IMR-90 (cell line): ENCODE results near the gene COL23A1. TPM values are rescaled to one million over a fixed set of nuclear protein-coding genes. Genes with fewer than 3 reads are reported as not detected.

Experiments
- ATAC-seq: fragments of 200-7000 bp; cut with Tn5 transposase; 2 replicates; pipeline ENCODE4 v1.9.1; 2020; ENCODE audit warnings: low read depth, mild to moderate bottlenecking, moderate library complexity
- BruUV-seq: library from RNA; stranded (reverse); fragments of 400-500 nt; replicated peaks from 2 replicates; lab custom pipeline; 2021; lab: Mats Ljungman, UMichigan
- CTCF ChIA-PET: fragments of 300-600 bp; formaldehyde crosslinking; extraction: SDS; loops from one replicate; lab custom pipeline; 2021; ENCODE audit warnings: antibody characterized with exemption; lab: Yijun Ruan, JAX
- POLR2A ChIA-PET: fragments of 300-600 bp; sonication (Branson Sonifier 250); formaldehyde crosslinking; loops from one replicate; lab custom pipeline; 2022; ENCODE audit warnings: antibody characterized with exemption; ENCODE audit not compliant: unreplicated experiment; lab: Charles Lee
- DNase-seq: peaks from one replicate; pipeline ENCODE4 v3.0.0; 2013
- H2AFZ ChIP-seq: replicated peaks from 2 replicates; pipeline ENCODE3; 2013; ENCODE audit warnings: low read length, mild to moderate bottlenecking; ENCODE audit not compliant: poor library complexity
- H2AK5ac ChIP-seq: 2 replicates; pipeline ENCODE4 v1.6.1; 2013; ENCODE audit warnings: low read depth, low read length, inconsistent platforms
- H2AK9ac ChIP-seq: replicated peaks from 2 replicates; pipeline ENCODE3; 2013; ENCODE audit warnings: mild to moderate bottlenecking, low read depth, low read length, moderate library complexity; ENCODE audit not compliant: poor library complexity
- H2BK120ac ChIP-seq: 2 replicates; pipeline ENCODE4 v1.6.1; 2013; ENCODE audit warnings: low read depth, low read length, inconsistent platforms
- H2BK15ac ChIP-seq: 3 replicates; pipeline ENCODE4 v1.6.1; 2013; ENCODE audit warnings: low read depth, low read length, inconsistent platforms
- H2BK20ac ChIP-seq: 2 replicates; pipeline ENCODE4 v1.6.1; 2013; ENCODE audit warnings: low read depth, mild to moderate bottlenecking, inconsistent platforms, low read length, moderate library complexity
- H2BK5ac ChIP-seq: 2 replicates; pipeline ENCODE4 v1.6.1; 2013; ENCODE audit warnings: mild to moderate bottlenecking, low read depth, low read length, inconsistent platforms; ENCODE audit not compliant: poor library complexity, severe bottlenecking
- H3K14ac ChIP-seq: replicated peaks from 2 replicates; pipeline ENCODE4 v1.6.1; 2013; ENCODE audit warnings: low read depth, low read length, inconsistent platforms
- H3K18ac ChIP-seq: 2 replicates; pipeline ENCODE4 v1.6.1; 2013; ENCODE audit warnings: low read depth, low read length, control low read depth
- H3K23ac ChIP-seq: 2 replicates; pipeline ENCODE4 v1.6.1; 2013; ENCODE audit warnings: low read depth, low read length, inconsistent platforms
- H3K27ac ChIP-seq: 2 replicates; pipeline ENCODE4 v1.5.1; 2013; ENCODE audit warnings: mild to moderate bottlenecking, control low read depth, low read length; ENCODE audit not compliant: insufficient read depth
- H3K27me3 ChIP-seq: 2 replicates; pipeline ENCODE4 v1.6.1; 2013; ENCODE audit warnings: low read length; ENCODE audit not compliant: control insufficient read depth, insufficient read depth
- H3K36me3 ChIP-seq: 2 replicates; pipeline ENCODE4 v1.6.1; 2013; ENCODE audit warnings: low read length, mixed read lengths; ENCODE audit not compliant: control insufficient read depth, insufficient read depth
- H3K4ac ChIP-seq: 2 replicates; pipeline ENCODE4 v1.6.1; 2013; ENCODE audit warnings: low read depth, low read length, inconsistent platforms
- H3K4me1 ChIP-seq: 2 replicates; pipeline ENCODE4 v1.6.1; 2013; ENCODE audit warnings: low read length, mixed read lengths; ENCODE audit not compliant: control insufficient read depth, insufficient read depth
- H3K4me2 ChIP-seq: 2 replicates; pipeline ENCODE4 v1.6.1; 2013; ENCODE audit warnings: low read depth, mild to moderate bottlenecking, control low read depth, low read length, moderate library complexity
- H3K4me3 ChIP-seq: 2 replicates; pipeline ENCODE4 v1.5.1; 2013; ENCODE audit warnings: low read depth, mild to moderate bottlenecking, control low read depth, low read length, moderate library complexity; ENCODE audit not compliant: insufficient read depth
- H3K56ac ChIP-seq: 2 replicates; pipeline ENCODE4 v1.6.1; 2013; ENCODE audit warnings: low read length, inconsistent platforms; ENCODE audit not compliant: insufficient read depth; ENCODE audit errors: extremely low read depth
- H3K79me1 ChIP-seq, 2 experiments: 2 replicates each; pipeline ENCODE4 v1.6.1; 2013; ENCODE audit warnings: low read length in 2 of 2, inconsistent platforms in 1 of 2, low read depth in 1 of 2
- H3K9ac ChIP-seq: 2 replicates; pipeline ENCODE4 v1.6.1; 2013; ENCODE audit warnings: low read depth, low read length, control low read depth
- H3K9me1 ChIP-seq: 2 replicates; pipeline ENCODE4 v1.6.1; 2013; ENCODE audit warnings: low read length, inconsistent platforms; ENCODE audit not compliant: insufficient read depth
- H3K9me3 ChIP-seq: 2 replicates; pipeline ENCODE4 v1.6.1; 2013; ENCODE audit warnings: low read length; ENCODE audit not compliant: control insufficient read depth, insufficient read depth
- H4K20me1 ChIP-seq: 2 replicates; pipeline ENCODE4 v1.6.1; 2013; ENCODE audit warnings: low read length, inconsistent platforms; ENCODE audit not compliant: insufficient read depth
- H4K5ac ChIP-seq: 2 replicates; pipeline ENCODE4 v1.6.1; 2013; ENCODE audit warnings: mild to moderate bottlenecking, low read depth, low read length, control low read depth
- H4K8ac ChIP-seq, 2 experiments: 2 replicates each; pipeline ENCODE4 v1.6.1; 2013; ENCODE audit warnings: low read depth in 2 of 2, low read length in 2 of 2, control low read depth in 1 of 2, inconsistent platforms in 1 of 2
- H4K91ac ChIP-seq: 2 replicates; pipeline ENCODE4 v1.6.1; 2013; ENCODE audit warnings: low read depth, low read length, inconsistent platforms; ENCODE audit not compliant: insufficient read depth
- BHLHE40 ChIP-seq: fragments of 150-350 bp; IDR thresholded peaks from 2 replicates; pipeline ENCODE4 v1.6.1; 2016; ENCODE audit warnings: mild to moderate bottlenecking, low read depth, low read length
- CEBPB ChIP-seq: IDR thresholded peaks from 2 replicates; pipeline ENCODE4 v1.6.1; 2012; ENCODE audit warnings: low read depth, low read length, improper control_type of control experiment
- CHD1 ChIP-seq: IDR thresholded peaks from 2 replicates; pipeline ENCODE4 v1.6.1; 2012; ENCODE audit warnings: low read depth, low read length, improper control_type of control experiment
- CTCF ChIP-seq: conservative IDR thresholded peaks from 2 replicates; pipeline ENCODE4 v1.5.1; 2012; ENCODE audit warnings: mild to moderate bottlenecking, low read depth, low read length, improper control_type of control experiment
- ELK1 ChIP-seq: fragments of 150-350 bp; IDR thresholded peaks from 2 replicates; pipeline ENCODE4 v1.6.1; 2016; ENCODE audit warnings: low read depth, mild to moderate bottlenecking, low read length, moderate library complexity, borderline replicate concordance
- FOS ChIP-seq: fragments of 150-350 bp; IDR thresholded peaks from 2 replicates; pipeline ENCODE4 v1.6.1; 2016; ENCODE audit warnings: low read depth, low read length
- MAFK ChIP-seq: IDR thresholded peaks from 2 replicates; pipeline ENCODE4 v1.6.1; 2012; ENCODE audit warnings: low read depth, low read length, improper control_type of control experiment
- MAZ ChIP-seq: IDR thresholded peaks from 2 replicates; pipeline ENCODE4 v1.6.1; 2012; ENCODE audit warnings: low read depth, mild to moderate bottlenecking, low read length, improper control_type of control experiment, moderate library complexity, borderline replicate concordance
- MXI1 ChIP-seq: IDR thresholded peaks from 2 replicates; pipeline ENCODE4 v1.6.1; 2012; ENCODE audit warnings: low read depth, mild to moderate bottlenecking, low read length, moderate library complexity, borderline replicate concordance
- POLR2A ChIP-seq: IDR thresholded peaks from 2 replicates; pipeline ENCODE4 v1.6.1; 2012; ENCODE audit warnings: mild to moderate bottlenecking, low read depth, low read length
- RAD21 ChIP-seq: IDR thresholded peaks from 2 replicates; pipeline ENCODE4 v1.6.1; 2012; ENCODE audit warnings: low read length, improper control_type of control experiment
- RCOR1 ChIP-seq: IDR thresholded peaks from 2 replicates; pipeline ENCODE4 v1.6.1; 2012; ENCODE audit warnings: mild to moderate bottlenecking, low read length, improper control_type of control experiment; ENCODE audit not compliant: insufficient replicate concordance
- RFX5 ChIP-seq: IDR thresholded peaks from 2 replicates; pipeline ENCODE4 v1.8.0; 2012; ENCODE audit warnings: low read depth, mild to moderate bottlenecking, low read length, moderate library complexity
- SMC3 ChIP-seq: fragments of 150-350 bp; IDR thresholded peaks from 2 replicates; pipeline ENCODE4 v1.6.1; 2016; ENCODE audit warnings: low read depth, mild to moderate bottlenecking, antibody characterized with exemption, low read length, moderate library complexity
- USF2 ChIP-seq: fragments of 150-350 bp; IDR thresholded peaks from 2 replicates; pipeline ENCODE4 v1.6.1; 2017; ENCODE audit warnings: mild to moderate bottlenecking, antibody characterized with exemption, low read length, low read depth
- WGBS, 2 experiments: methylation state at CpG; one replicate each; pipeline versions ENCODE4 v1.1.5 to v1.1.7; 2013; ENCODE audit warnings: missing lambda C conversion rate in 2 of 2; ENCODE audit not compliant: insufficient read length in 1 of 2; ENCODE audit errors: extremely low coverage in 2 of 2; 5-methylcytosine and 5-hydroxymethylcytosine counted together
- dilution Hi-C: fragments of 300-500 bp; cut with HindIII; formaldehyde crosslinking; loops from one replicate; pipeline ENCODE4 v1.14.3; 2018; ENCODE audit warnings: low sequenced_read_pairs; ENCODE audit not compliant: unreplicated experiment
- in situ Hi-C: fragments of 300-500 bp; cut with MboI; formaldehyde crosslinking; loops from 3 replicates; pipeline ENCODE4 v1.14.3; 2019; ENCODE audit warnings: low sequenced_read_pairs, inconsistent platforms, mixed read lengths
- intact Hi-C: fragments of 100-400 bp; cut with micrococcal nuclease; formaldehyde crosslinking; loops from 2 replicates; pipeline ENCODE4 v1.10.0; 2022
- polyA plus RNA-seq, 3 experiments: library from polyadenylated mRNA; depleted of rRNA; stranded (reverse); fragments of >200 nt; gene quantifications; 2 replicates each; pipeline ENCODE4 v1.2.3, GENCODE V29; 2012; ENCODE audit warnings: low replicate concordance in 1 of 3
- total RNA-seq: library from RNA; depleted of rRNA; stranded (reverse); fragments of >200 nt; gene quantifications from 2 replicates; pipeline ENCODE4 v1.2.3, GENCODE V29; 2012

The COL23A1 gene
- total and polyA plus RNA-seq, 2 of the 4 experiments (the other 2 are of a cell fraction): not detected

- no TSS peak for BruUV-seq
- Histone ChIP-seq H3K79me1 (no peaks in the 10 kb centered on the region), H3K4ac (no peak overlapping the region), H2BK120ac (no peak overlapping the region), H3K27me3 (no peaks in the 10 kb centered on the region), H4K5ac (no peak overlapping the region), H4K91ac (no peak overlapping the region), H3K27ac (no peak overlapping the region), H4K20me1 (no peaks in the 10 kb centered on the region), H2BK20ac (no peak overlapping the region), H2AK9ac (no peak overlapping the region), H3K9me3 (peaks cover 8% of the 10 kb centered on the region; the same call in 1 of the 2 replicates), H3K56ac (no peak overlapping the region), H2AK5ac (no peak overlapping the region), H2BK15ac (no peak overlapping the region), H3K9me1 (no peaks in the 10 kb centered on the region), H3K18ac (no peak overlapping the region), H3K36me3 (no peaks in the 10 kb centered on the region), H2AFZ (no peak overlapping the region), H3K4me3 (no peak overlapping the region), H4K8ac (no peak overlapping the region), H3K14ac (no peak overlapping the region), H3K4me2 (no peak overlapping the region), H3K23ac (no peak overlapping the region), H3K9ac (no peak overlapping the region), H3K4me1 (no peaks in the 10 kb centered on the region), H2BK5ac (no peak overlapping the region)
- ATAC-seq: no peak
- WGBS, 2 experiments: 80% methylated on average over 1 of the region's 3 CpGs; no CpG with 5 or more reads in 1 of the 2 experiments
- CTCF ChIA-PET: no interaction called here
- no peak for TF ChIP-seq ELK1
- TF ChIP-seq RAD21: no peak
- TF ChIP-seq SMC3: no peak
- TF ChIP-seq USF2: no peak
- no peak for TF ChIP-seq MAZ
- TF ChIP-seq RCOR1: no peak
- TF ChIP-seq CEBPB: no peak
- no peak for TF ChIP-seq CTCF
- TF ChIP-seq MAFK: no peak
- no peak for TF ChIP-seq MXI1
- TF ChIP-seq FOS: no peak
- TF ChIP-seq BHLHE40: no peak
- TF ChIP-seq POLR2A: no peak
- TF ChIP-seq CHD1: no peak
- no peak for TF ChIP-seq RFX5
- in situ Hi-C loops (no loop called here), dilution Hi-C loops (no loop called here), intact Hi-C loops (no loop called here)
- POLR2A ChIA-PET: no interaction called here
- no peak for DNase-seq
Measured at GRCh38 chr5:178454303-178454702, 135.9 kb downstream of the COL23A1 start.
